H1 (cell line): ENCODE data around the gene PPIL4. TPM values are rescaled to one million over a fixed set of nuclear protein-coding genes. Genes with fewer than 3 reads are reported as not detected.

ENCODE experiments used
- CTCF ChIA-PET: fragments of 300-600 bp; sonication (Branson Sonifier 250); formaldehyde crosslinking; loops from one replicate; lab custom pipeline; 2021; ENCODE audit not compliant: partially characterized antibody; lab: Charles Lee
- POLR2A ChIA-PET: fragments of 300-600 bp; sonication (Branson Sonifier 250); formaldehyde crosslinking; loops from one replicate; lab custom pipeline; 2021; ENCODE audit warnings: inconsistent platforms; ENCODE audit not compliant: partially characterized antibody; lab: Charles Lee
- DNase-seq, 2 experiments: peaks; one replicate each; pipeline versions ENCODE4 v3.0.0 to v3.0.0-alpha.2; 2010 to 2022; ENCODE audit warnings: low spot score in 2 of 2, low read depth in 1 of 2, mixed read lengths in 1 of 2
- FAIRE-seq: peaks from 2 replicates; lab custom pipeline; 2011; peaks lifted over from hg19 to GRCh38; lab: Jason Lieb, UNC
- H2AFZ ChIP-seq: 2 replicates; pipeline ENCODE4 v1.8.1; 2012; ENCODE audit warnings: low read length, inconsistent platforms
- H2AK5ac ChIP-seq: 2 replicates; pipeline ENCODE4 v1.6.1; 2013; ENCODE audit warnings: low read depth, low read length
- H2BK120ac ChIP-seq: replicated peaks from 2 replicates; pipeline ENCODE3; 2013; ENCODE audit warnings: low read depth, low read length, inconsistent platforms
- H2BK12ac ChIP-seq: 2 replicates; pipeline ENCODE4 v1.6.1; 2013; ENCODE audit warnings: low read depth, low read length
- H2BK15ac ChIP-seq: 2 replicates; pipeline ENCODE4 v1.6.1; 2013; ENCODE audit warnings: low read length
- H2BK20ac ChIP-seq: 2 replicates; pipeline ENCODE4 v1.6.1; 2013; ENCODE audit warnings: low read length
- H2BK5ac ChIP-seq: 2 replicates; pipeline ENCODE4 v1.6.1; 2013; ENCODE audit warnings: low read depth, low read length
- H3K14ac ChIP-seq: 2 replicates; pipeline ENCODE4 v1.6.1; 2013; ENCODE audit warnings: inconsistent platforms; ENCODE audit not compliant: insufficient read length
- H3K18ac ChIP-seq: 2 replicates; pipeline ENCODE4 v1.6.1; 2013; ENCODE audit warnings: low read length; ENCODE audit errors: extremely low read depth
- H3K23ac ChIP-seq: 2 replicates; pipeline ENCODE4 v1.6.1; 2013; ENCODE audit warnings: inconsistent platforms; ENCODE audit not compliant: insufficient read length
- H3K23me2 ChIP-seq: 2 replicates; pipeline ENCODE4 v1.6.1; 2013; ENCODE audit warnings: low read depth, low read length
- H3K27ac ChIP-seq: 2 replicates; pipeline ENCODE4 v1.6.1; 2011; ENCODE audit warnings: low read depth, low read length, inconsistent platforms
- H3K27me3 ChIP-seq, 4 experiments: replicated peaks in 1 of 4; 1 replicate in 1 of 4; 2 replicates in 3 of 4; pipeline versions ENCODE4 v1.6.1 to v1.8.1; 2011 to 2013; ENCODE audit warnings: low read length in 3 of 4, mild to moderate bottlenecking in 3 of 4, inconsistent platforms in 2 of 4, mixed read lengths in 2 of 4, moderate library complexity in 1 of 4; ENCODE audit not compliant: control insufficient read depth in 3 of 4, insufficient read depth in 3 of 4; ENCODE audit errors: extremely low read depth in 1 of 4
- H3K36me3 ChIP-seq, 4 experiments: 2 replicates each; pipeline versions ENCODE4 v1.6.1 to v1.8.1; 2011 to 2013; ENCODE audit warnings: mild to moderate bottlenecking in 4 of 4, low read length in 3 of 4, moderate library complexity in 2 of 4, control low read depth in 1 of 4, inconsistent platforms in 1 of 4; ENCODE audit not compliant: insufficient read depth in 4 of 4, control insufficient read depth in 2 of 4
- H3K4ac ChIP-seq: replicated peaks from 2 replicates; pipeline ENCODE3; 2013; ENCODE audit warnings: low read length, low read depth, mixed read lengths, inconsistent platforms; ENCODE audit not compliant: insufficient read length
- H3K4me1 ChIP-seq, 4 experiments: replicated peaks in 1 of 4; 1 replicate in 1 of 4; 2 replicates in 3 of 4; pipeline versions ENCODE4 v1.6.1 to v1.8.1; 2011 to 2013; ENCODE audit warnings: low read length in 3 of 4, inconsistent platforms in 2 of 4, mixed read lengths in 1 of 4; ENCODE audit not compliant: insufficient read depth in 4 of 4, control insufficient read depth in 3 of 4
- H3K4me2 ChIP-seq, 2 experiments: 2 replicates each; pipeline versions ENCODE4 v1.6.1 to v1.8.1; 2011 to 2013; ENCODE audit warnings: low read depth in 2 of 2, low read length in 2 of 2, control low read depth in 1 of 2, inconsistent platforms in 1 of 2, mild to moderate bottlenecking in 1 of 2; ENCODE audit not compliant: insufficient read depth in 1 of 2
- H3K4me3 ChIP-seq, 4 experiments: fragments of 200-600, 300-600 bp in 1 of 4; sonication (generic), shearing (Covaris generic), sonication (Bioruptor Twin) in 1 of 4; 2 replicates each; pipeline versions ENCODE4 v1.5.1 to v1.8.1; 2011 to 2016; ENCODE audit warnings: low read length in 4 of 4, low read depth in 3 of 4, control low read depth in 2 of 4, inconsistent platforms in 2 of 4, mild to moderate bottlenecking in 2 of 4, mixed read lengths in 1 of 4, moderate library complexity in 1 of 4; ENCODE audit not compliant: insufficient read depth in 2 of 4; ENCODE audit errors: extremely low read depth in 1 of 4
- H3K56ac ChIP-seq: replicated peaks from 2 replicates; pipeline ENCODE3; 2013; ENCODE audit warnings: low read depth, mild to moderate bottlenecking, mixed read lengths, low read length, inconsistent platforms; ENCODE audit not compliant: insufficient read length
- H3K79me1 ChIP-seq: 2 replicates; pipeline ENCODE4 v1.6.1; 2013; ENCODE audit warnings: low read depth, low read length, control low read depth
- H3K79me2 ChIP-seq, 2 experiments: 2 replicates each; pipeline versions ENCODE4 v1.6.1 to v1.8.1; 2012 to 2013; ENCODE audit warnings: low read length in 2 of 2, mild to moderate bottlenecking in 2 of 2, inconsistent platforms in 1 of 2; ENCODE audit not compliant: insufficient read depth in 2 of 2, control insufficient read depth in 1 of 2
- H3K9ac ChIP-seq, 4 experiments: replicated peaks in 1 of 4; 1 replicate in 1 of 4; 2 replicates in 3 of 4; pipeline versions ENCODE4 v1.6.1 to v1.8.1; 2011 to 2013; ENCODE audit warnings: low read depth in 3 of 4, low read length in 3 of 4, control low read depth in 2 of 4, mild to moderate bottlenecking in 2 of 4, moderate library complexity in 2 of 4, inconsistent platforms in 1 of 4; ENCODE audit errors: extremely low read depth in 1 of 4
- H3K9me3 ChIP-seq, 2 experiments: 2 replicates each; pipeline versions ENCODE4 v1.6.1 to v1.8.1; 2012 to 2013; ENCODE audit warnings: mild to moderate bottlenecking in 2 of 2, moderate library complexity in 2 of 2, control low read depth in 1 of 2, inconsistent platforms in 1 of 2, low read depth in 1 of 2, low read length in 1 of 2, mixed read lengths in 1 of 2; ENCODE audit not compliant: insufficient read depth in 2 of 2
- H4K20me1 ChIP-seq, 2 experiments: replicated peaks in 1 of 2; 2 replicates each; pipeline versions ENCODE3 to v1.8.1; 2011 to 2013; ENCODE audit warnings: inconsistent platforms in 2 of 2, low read length in 2 of 2, mild to moderate bottlenecking in 1 of 2; ENCODE audit not compliant: insufficient read depth in 2 of 2, control insufficient read depth in 1 of 2
- H4K5ac ChIP-seq: 2 replicates; pipeline ENCODE4 v1.6.1; 2013; ENCODE audit warnings: low read length, low read depth, mixed read lengths, inconsistent platforms; ENCODE audit not compliant: insufficient read length
- H4K8ac ChIP-seq: 2 replicates; pipeline ENCODE4 v1.8.0; 2013; ENCODE audit warnings: mild to moderate bottlenecking, moderate library complexity, low read length, inconsistent platforms; ENCODE audit not compliant: insufficient read depth; ENCODE audit errors: extremely low read depth
- H4K91ac ChIP-seq: replicated peaks from 2 replicates; pipeline ENCODE3; 2013; ENCODE audit warnings: low read length, mixed read lengths, inconsistent platforms; ENCODE audit not compliant: insufficient read length
- BCL11A ChIP-seq, 2 experiments: IDR thresholded peaks; one replicate each; pipeline ENCODE4 v1.6.1; 2011; ENCODE audit warnings: low read depth in 2 of 2, low read length in 2 of 2, mild to moderate bottlenecking in 2 of 2
- CBX8 ChIP-seq: fragments of 300-800, 300-1000 bp; sonication (generic); IDR thresholded peaks from 2 replicates; pipeline ENCODE4 v1.7.1; 2016; ENCODE audit warnings: low read depth, low read length, borderline replicate concordance
- CEBPB ChIP-seq: IDR thresholded peaks from 2 replicates; pipeline ENCODE4 v1.6.1; 2012; ENCODE audit warnings: low read depth, low read length
- CHD2 ChIP-seq: IDR thresholded peaks from 2 replicates; pipeline ENCODE4 v1.6.1; 2012; ENCODE audit warnings: low read length, improper control_type of control experiment
- CTBP2 ChIP-seq: IDR thresholded peaks from 2 replicates; pipeline ENCODE4 v1.7.0; 2011; ENCODE audit warnings: borderline replicate concordance, mild to moderate bottlenecking, moderate library complexity, mixed read lengths, low read length; ENCODE audit not compliant: insufficient read depth, insufficient read length
- JUN ChIP-seq: IDR thresholded peaks from 2 replicates; pipeline ENCODE4 v1.6.1; 2011; ENCODE audit warnings: low read depth, mild to moderate bottlenecking, improper control_type of control experiment, low read length
- KDM4A ChIP-seq: IDR thresholded peaks from one replicate; pipeline ENCODE4 v1.7.1; 2012; ENCODE audit warnings: low read depth, mild to moderate bottlenecking, moderate library complexity, low read length, inconsistent platforms; ENCODE audit not compliant: severe bottlenecking
- MAFK ChIP-seq: IDR thresholded peaks from 2 replicates; pipeline ENCODE4 v1.6.1; 2012; ENCODE audit warnings: low read depth, mild to moderate bottlenecking, improper control_type of control experiment, low read length
- NANOG ChIP-seq: IDR thresholded peaks from 2 replicates; pipeline ENCODE4 v1.6.1; 2011; ENCODE audit warnings: low read length, low read depth, mild to moderate bottlenecking, inconsistent platforms; ENCODE audit not compliant: insufficient read depth, poor library complexity, severe bottlenecking
- RFX5 ChIP-seq: IDR thresholded peaks from 2 replicates; pipeline ENCODE4 v1.6.1; 2011; ENCODE audit warnings: low read depth, low read length, improper control_type of control experiment, borderline replicate concordance
- SIRT6 ChIP-seq: IDR thresholded peaks from one replicate; pipeline ENCODE4 v1.7.1; 2012; ENCODE audit warnings: low read length, inconsistent platforms
- SRF ChIP-seq: IDR thresholded peaks from 2 replicates; pipeline ENCODE4 v1.6.1; 2011; ENCODE audit warnings: mild to moderate bottlenecking, low read depth, low read length, moderate library complexity
- SUZ12 ChIP-seq: fragments of 200-600 bp; sonication (generic); IDR thresholded peaks from 2 replicates; pipeline ENCODE4 v1.6.1; 2012; ENCODE audit warnings: mild to moderate bottlenecking, inconsistent platforms, low read length, moderate library complexity, mixed read lengths
- WGBS, 2 experiments: shearing (Covaris generic) in 1 of 2; methylation state at CpG; one replicate each; pipeline versions ENCODE4 v1.1.6 to v1.1.7; 2013 to 2015; ENCODE audit warnings: low lambda C conversion rate in 2 of 2, mixed read lengths in 2 of 2, inconsistent platforms in 1 of 2, low coverage in 1 of 2, missing lambda C conversion rate in 1 of 2; ENCODE audit not compliant: insufficient replicate concordance in 2 of 2, insufficient coverage in 1 of 2, insufficient read length in 1 of 2; ENCODE audit errors: extremely low coverage in 1 of 2, missing lambda C conversion rate in 1 of 2; 5-methylcytosine and 5-hydroxymethylcytosine counted together
- polyA plus RNA-seq, 7 experiments: library from polyadenylated mRNA; depleted of rRNA in 3 of 7; stranded (reverse) in 5 of 7; unstranded in 2 of 7; fragments of >200 nt in 5 of 7; fragments of 200-250 nt in 2 of 7; gene quantifications; 1 replicate in 5 of 7; 2 replicates in 1 of 7; 4 replicates in 1 of 7; pipeline versions ENCODE4 v1.2.1 to v1.2.3, GENCODE V29; 2011 to 2013; ENCODE audit warnings: missing spikeins in 2 of 7, mixed read lengths in 2 of 7
- total RNA-seq: library from RNA; stranded (reverse); fragmentation: NEBNext Ultra II Directional; extraction: Animal tissue kit (Norgen Biotek cat#: 25700); gene quantifications from 2 replicates; pipeline ENCODE4 v1.2.1, GENCODE V29; 2021

Gene PPIL4
- total and polyA plus RNA-seq, 2 of the 8 experiments (the other 6 are each of a cell fraction or from before 2014, with no cell fraction given) = 2.0 to 33.2 TPM

GRCh38 chr6:149563928-149564325, 18.1 kb upstream of the PPIL4 start:
- no peak overlapping the region for H4K91ac ChIP-seq
- H3K23me2 ChIP-seq = peaks cover 2% of the 10 kb centered on the region; the same call in 1 of the 2 replicates
- H2AK5ac ChIP-seq = no peak overlapping the region
- no peak for FAIRE-seq
- H3K4me2 ChIP-seq = no peak overlapping the region
- H3K18ac ChIP-seq = no peak overlapping the region
- TF ChIP-seq SIRT6 (no peak), NANOG (no peak), CEBPB (no peak), CHD2 (no peak), RFX5 (no peak), MAFK (no peak), JUN (no peak), BCL11A (IDR thresholded peaks at IDR 0.05; ENCODE audit: low read depth in 2 of 2, low read length in 2 of 2) (no peak), SUZ12 (no peak), CTBP2 (no peak), KDM4A (no peak), CBX8 (no peak), SRF (no peak)
- TF ChIP-seq, all 59 proteins: peak for 0
- CTCF ChIA-PET = interaction anchor here (0.6 to 6.5 kb wide), 6 partner anchors 11 to 1866 kb away, joined by 3 to 108 read pairs (median 4); partner anchors contain the start of gene PPIL4
- H3K23ac ChIP-seq = no peak overlapping the region
- H2BK15ac ChIP-seq = no peak overlapping the region
- no peaks in the 10 kb centered on the region for H3K9me3 ChIP-seq
- POLR2A ChIA-PET = interaction anchor here (1.5 kb wide), 1 partner anchor 19 kb away, joined by 3 read pairs; the partner anchor contains the start of gene PPIL4
- no peak overlapping the region for H3K56ac ChIP-seq
- no peak overlapping the region for H3K9ac ChIP-seq
- H3K79me2 ChIP-seq = peaks cover 6 to 19% of the 10 kb centered on the region in 2 experiments
- no peak overlapping the region for H3K27ac ChIP-seq
- H3K14ac ChIP-seq = no peak overlapping the region
- H2AFZ ChIP-seq = no peak overlapping the region
- H4K20me1 ChIP-seq = peaks cover 0 to 6% of the 10 kb centered on the region in 2 experiments
- H4K5ac ChIP-seq = no peak overlapping the region
- H2BK20ac ChIP-seq = no peak overlapping the region
- H2BK120ac ChIP-seq = no peak overlapping the region
- H4K8ac ChIP-seq = no peak overlapping the region
- H3K4me1 ChIP-seq = no peaks in the 10 kb centered on the region; a peak in 1 of 7 replicates
- H3K4ac ChIP-seq = no peak overlapping the region
- no peak for DNase-seq
- no peaks in the 10 kb centered on the region for H3K36me3 ChIP-seq
- no peaks in the 10 kb centered on the region for H3K27me3 ChIP-seq
- no peak overlapping the region for H3K4me3 ChIP-seq
- H2BK5ac ChIP-seq = no peak overlapping the region
- 79% methylated on average over 3 of the region's 3 CpGs; no CpG with 5 or more reads in 1 of the 2 experiments for WGBS, 2 experiments
- H3K79me1 ChIP-seq = no peaks in the 10 kb centered on the region
- H2BK12ac ChIP-seq = no peak overlapping the region
